Nephron (organoid): ENCODE data around the gene CXCR4.

ENCODE experiments used
- H3K27ac Mint-ChIP-seq, 3 experiments: 2 replicates each; pipeline ENCODE4 v1.8.0; 2020; ENCODE audit warnings: mixed read lengths in 3 of 3, mild to moderate bottlenecking in 2 of 3, moderate library complexity in 1 of 3
- H3K27me3 Mint-ChIP-seq: 2 replicates; pipeline ENCODE4 v1.8.0; 2021; ENCODE audit warnings: low read depth, mild to moderate bottlenecking, moderate library complexity, mixed read lengths
- H3K36me3 Mint-ChIP-seq: 2 replicates; pipeline ENCODE4 v1.8.0; 2020; ENCODE audit warnings: low read depth, mixed read lengths
- H3K4me1 Mint-ChIP-seq: 2 replicates; pipeline ENCODE4 v1.8.0; 2020; ENCODE audit warnings: mixed read lengths
- H3K4me3 Mint-ChIP-seq, 3 experiments: 2 replicates each; pipeline ENCODE4 v1.8.0; 2020; ENCODE audit warnings: mild to moderate bottlenecking in 3 of 3, mixed read lengths in 3 of 3, moderate library complexity in 2 of 3
- H3K9me3 Mint-ChIP-seq: 2 replicates; pipeline ENCODE4 v1.8.0; 2020; ENCODE audit warnings: mixed read lengths
- TF ChIP-seq, protein P1 (sequence below), 3 experiments: fragments of 200-600 bp; sonication (generic); IDR thresholded peaks; one replicate each; pipeline ENCODE4 v1.5.0; 2021; ENCODE audit warnings: antibody characterized with exemption in 3 of 3; ENCODE audit not compliant: unreplicated experiment in 3 of 3

CXCR4 gene

DNA sequence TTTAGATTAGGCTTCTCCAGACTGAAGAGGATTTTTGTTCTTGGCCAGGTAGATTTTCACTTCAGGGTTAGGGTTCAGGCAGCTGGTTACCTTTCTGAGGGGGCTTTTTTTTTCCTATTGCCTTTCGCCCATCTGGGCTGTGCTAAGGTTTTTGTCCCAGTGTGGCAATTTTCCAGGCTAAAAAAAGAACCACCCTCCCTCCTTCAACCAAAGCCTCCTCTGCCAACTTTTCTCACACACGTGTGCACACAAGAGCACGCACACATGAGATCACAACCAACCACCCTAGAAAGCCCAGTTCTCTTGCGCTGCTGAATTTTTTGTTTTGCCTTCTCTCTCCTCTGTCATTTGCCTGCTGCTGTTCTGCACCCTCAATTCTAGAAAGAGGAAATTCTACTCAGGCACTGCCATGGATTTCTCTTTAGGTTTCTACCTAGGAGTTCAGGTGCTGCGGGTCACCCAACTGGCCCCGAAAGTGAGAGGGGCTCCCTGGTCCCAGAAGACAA lies 8.5 kb upstream of the CXCR4 start:
- no peak overlapping the region for H3K4me3 Mint-ChIP-seq
- H3K4me1 Mint-ChIP-seq, result peaks cover 38% of the 10 kb centered on the region
- H3K27ac Mint-ChIP-seq, result no peak overlapping the region
- no peaks in the 10 kb centered on the region for H3K9me3 Mint-ChIP-seq
- H3K36me3 Mint-ChIP-seq, result no peaks in the 10 kb centered on the region
- TF ChIP-seq, protein P1, sequence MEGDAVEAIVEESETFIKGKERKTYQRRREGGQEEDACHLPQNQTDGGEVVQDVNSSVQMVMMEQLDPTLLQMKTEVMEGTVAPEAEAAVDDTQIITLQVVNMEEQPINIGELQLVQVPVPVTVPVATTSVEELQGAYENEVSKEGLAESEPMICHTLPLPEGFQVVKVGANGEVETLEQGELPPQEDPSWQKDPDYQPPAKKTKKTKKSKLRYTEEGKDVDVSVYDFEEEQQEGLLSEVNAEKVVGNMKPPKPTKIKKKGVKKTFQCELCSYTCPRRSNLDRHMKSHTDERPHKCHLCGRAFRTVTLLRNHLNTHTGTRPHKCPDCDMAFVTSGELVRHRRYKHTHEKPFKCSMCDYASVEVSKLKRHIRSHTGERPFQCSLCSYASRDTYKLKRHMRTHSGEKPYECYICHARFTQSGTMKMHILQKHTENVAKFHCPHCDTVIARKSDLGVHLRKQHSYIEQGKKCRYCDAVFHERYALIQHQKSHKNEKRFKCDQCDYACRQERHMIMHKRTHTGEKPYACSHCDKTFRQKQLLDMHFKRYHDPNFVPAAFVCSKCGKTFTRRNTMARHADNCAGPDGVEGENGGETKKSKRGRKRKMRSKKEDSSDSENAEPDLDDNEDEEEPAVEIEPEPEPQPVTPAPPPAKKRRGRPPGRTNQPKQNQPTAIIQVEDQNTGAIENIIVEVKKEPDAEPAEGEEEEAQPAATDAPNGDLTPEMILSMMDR (IDR thresholded peaks at IDR 0.05; ENCODE audit: unreplicated experiment in 3 of 3), result no peak
- H3K27me3 Mint-ChIP-seq, result peaks cover 61% of the 10 kb centered on the region

- Mint-ChIP-seq H3K36me3 (no peaks in the 10 kb centered on the region), H3K4me3 (no peak overlapping the region), H3K27me3 (peaks cover 66% of the 10 kb centered on the region), H3K27ac (no peak overlapping the region), H3K9me3 (no peaks in the 10 kb centered on the region), H3K4me1 (peaks cover 42% of the 10 kb centered on the region)
- TF ChIP-seq, protein P1 (IDR thresholded peaks at IDR 0.05; ENCODE audit: unreplicated experiment in 3 of 3), result no peak
Measured at GRCh38 chr2:136126021-136126420, 8.1 kb upstream of the CXCR4 start.

DNA sequence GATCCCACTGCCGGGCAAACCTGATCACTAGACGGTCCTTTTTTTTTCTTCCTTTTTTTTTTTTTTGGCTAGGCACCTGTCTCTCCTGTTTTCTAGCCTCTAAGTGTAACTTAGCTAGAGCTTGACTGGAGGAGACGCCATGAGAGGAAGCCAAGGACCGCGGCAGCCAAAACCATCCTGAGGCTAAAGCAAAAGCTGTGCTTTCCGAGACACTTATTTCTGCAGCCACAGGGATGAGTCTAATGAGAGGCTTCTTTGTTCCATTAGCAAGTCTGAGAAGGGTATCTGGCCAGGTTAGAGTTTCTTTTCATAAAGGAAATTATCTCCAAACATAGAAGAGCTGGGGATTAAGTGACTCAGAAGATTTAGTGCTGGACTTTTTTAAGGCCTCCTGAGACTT lies 7.3 kb upstream of the CXCR4 start:
- H3K4me1 Mint-ChIP-seq, result peaks cover 50% of the 10 kb centered on the region
- no peak overlapping the region for H3K27ac Mint-ChIP-seq
- H3K27me3 Mint-ChIP-seq, result peaks cover 74% of the 10 kb centered on the region

DNA sequence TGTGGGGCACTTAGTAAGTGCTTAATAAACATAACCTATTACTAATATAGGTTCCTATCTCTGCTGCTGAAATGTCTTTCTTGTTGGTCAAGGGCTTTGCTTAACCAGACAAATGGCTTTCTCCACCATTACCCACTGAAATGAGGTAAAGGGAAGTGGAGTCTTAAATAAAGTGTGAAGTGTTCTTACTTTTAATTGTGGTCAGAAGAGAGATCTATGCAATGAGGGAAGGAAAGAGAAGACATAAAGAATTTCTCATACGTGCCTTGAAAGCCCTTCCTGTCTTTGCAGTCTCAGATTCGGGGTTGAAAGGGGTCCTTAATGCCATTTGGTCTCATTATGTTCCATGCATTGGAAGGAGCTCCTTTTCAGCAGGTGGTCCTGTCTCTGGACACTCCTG lies 6.9 kb upstream of the CXCR4 start:
- H3K27ac Mint-ChIP-seq, result no peak overlapping the region
- H3K27me3 Mint-ChIP-seq, result peaks cover 78% of the 10 kb centered on the region
- peaks cover 55% of the 10 kb centered on the region for H3K4me1 Mint-ChIP-seq
- no peak overlapping the region for H3K4me3 Mint-ChIP-seq
- TF ChIP-seq, protein P1 (IDR thresholded peaks at IDR 0.05; ENCODE audit: unreplicated experiment in 3 of 3), result no peak
- no peaks in the 10 kb centered on the region for H3K36me3 Mint-ChIP-seq
- no peaks in the 10 kb centered on the region for H3K9me3 Mint-ChIP-seq

More for the DNA sequence above, 7.3 kb upstream of the CXCR4 start:
- TF ChIP-seq, protein P1 (IDR thresholded peaks at IDR 0.05; ENCODE audit: unreplicated experiment in 3 of 3), result no peak
- H3K4me3 Mint-ChIP-seq, result no peak overlapping the region
- no peaks in the 10 kb centered on the region for H3K36me3 Mint-ChIP-seq
- no peaks in the 10 kb centered on the region for H3K9me3 Mint-ChIP-seq

DNA sequence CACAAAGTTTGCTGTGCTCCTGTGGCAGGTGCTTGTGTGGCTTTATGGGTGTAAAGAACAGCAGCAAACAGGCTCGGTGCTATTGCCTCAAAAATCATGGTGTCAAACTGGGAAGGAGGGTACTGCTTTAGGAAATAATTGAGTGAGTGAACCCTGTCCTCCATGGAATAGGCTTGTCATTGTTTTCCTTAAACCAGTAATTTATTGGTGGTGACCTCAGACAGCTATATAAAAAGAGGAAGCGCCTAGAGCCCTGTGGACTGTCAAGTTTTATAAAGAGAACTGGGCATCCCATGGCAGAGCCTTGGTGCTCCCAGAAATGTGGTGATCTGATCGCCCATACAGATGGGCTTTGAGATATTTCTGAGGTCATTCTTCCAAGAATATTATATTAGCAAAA lies 4.7 kb upstream of the CXCR4 start:
- Mint-ChIP-seq H3K4me1 (peaks cover 68% of the 10 kb centered on the region), H3K4me3 (no peak overlapping the region), H3K27ac (no peak overlapping the region), H3K27me3 (peaks cover 92% of the 10 kb centered on the region), H3K36me3 (no peaks in the 10 kb centered on the region), H3K9me3 (no peaks in the 10 kb centered on the region)
- TF ChIP-seq, protein P1 (IDR thresholded peaks at IDR 0.05; ENCODE audit: unreplicated experiment in 3 of 3), result no peak

DNA sequence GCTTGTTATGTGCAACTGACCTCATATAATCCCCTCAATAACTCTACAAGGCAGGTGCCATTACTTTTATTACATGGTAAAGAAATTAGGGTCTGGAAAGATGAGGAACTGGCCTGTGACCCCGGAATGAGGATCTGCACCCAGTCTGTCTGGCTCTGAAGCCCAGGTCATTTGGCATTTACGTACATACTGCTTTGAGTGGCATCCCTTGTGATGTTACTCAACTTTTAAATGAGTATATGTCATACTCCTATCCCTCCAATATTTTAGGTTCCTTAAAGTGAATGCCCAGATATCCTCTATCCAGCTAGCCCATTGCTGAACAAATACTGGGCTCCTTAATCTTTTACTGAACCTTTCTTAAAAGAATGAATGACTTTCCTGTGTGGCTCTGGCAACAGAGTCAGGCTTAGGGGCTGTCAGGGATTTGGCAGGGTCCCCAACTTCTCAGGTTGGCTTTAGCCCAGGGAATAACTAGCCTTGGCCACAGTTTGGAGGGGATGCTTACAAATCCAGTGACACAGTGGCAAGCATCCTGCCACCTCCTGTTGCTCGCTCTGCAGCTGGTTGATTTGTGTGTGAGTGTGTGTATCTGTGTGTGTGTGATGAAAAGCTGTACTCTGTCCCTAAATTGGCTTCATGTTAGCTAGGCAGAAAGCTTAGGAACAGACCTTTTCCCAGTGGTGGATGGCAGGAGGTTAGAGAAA lies 3.4 kb upstream of the CXCR4 start:
- Mint-ChIP-seq H3K4me1 (peaks cover 67% of the 10 kb centered on the region), H3K4me3 (peak overlapping the region in 1 of 3 experiments; percentile 23), H3K9me3 (no peaks in the 10 kb centered on the region), H3K27ac (no peak overlapping the region), H3K36me3 (no peaks in the 10 kb centered on the region), H3K27me3 (peaks cover 89% of the 10 kb centered on the region)
- TF ChIP-seq, protein P1 (IDR thresholded peaks at IDR 0.05; ENCODE audit: unreplicated experiment in 3 of 3), result no peak
